Subcutaneous adipose tissue (tissue), 4 donors: ENCODE measurements around the gene BPIFB4. TPM values are rescaled to one million over a fixed set of nuclear protein-coding genes. Genes with fewer than 3 reads are reported as not detected.

Experiments
- CTCF ChIP-seq: fragments of 450-650 bp; IDR thresholded peaks from one replicate; pipeline ENCODE4 v1.5.1; 2016; ENCODE audit warnings: low read depth, mild to moderate bottlenecking, control low read depth, antibody characterized with exemption, moderate library complexity
- total RNA-seq, 4 donors: library from RNA; depleted of rRNA; stranded (reverse); fragments of >200 nt; gene quantifications; one replicate each; pipeline ENCODE4 v1.1.0, GENCODE V29; 2016

BPIFB4 gene
- total RNA-seq, 4 donors from 2014 or later = not detected

DNA sequence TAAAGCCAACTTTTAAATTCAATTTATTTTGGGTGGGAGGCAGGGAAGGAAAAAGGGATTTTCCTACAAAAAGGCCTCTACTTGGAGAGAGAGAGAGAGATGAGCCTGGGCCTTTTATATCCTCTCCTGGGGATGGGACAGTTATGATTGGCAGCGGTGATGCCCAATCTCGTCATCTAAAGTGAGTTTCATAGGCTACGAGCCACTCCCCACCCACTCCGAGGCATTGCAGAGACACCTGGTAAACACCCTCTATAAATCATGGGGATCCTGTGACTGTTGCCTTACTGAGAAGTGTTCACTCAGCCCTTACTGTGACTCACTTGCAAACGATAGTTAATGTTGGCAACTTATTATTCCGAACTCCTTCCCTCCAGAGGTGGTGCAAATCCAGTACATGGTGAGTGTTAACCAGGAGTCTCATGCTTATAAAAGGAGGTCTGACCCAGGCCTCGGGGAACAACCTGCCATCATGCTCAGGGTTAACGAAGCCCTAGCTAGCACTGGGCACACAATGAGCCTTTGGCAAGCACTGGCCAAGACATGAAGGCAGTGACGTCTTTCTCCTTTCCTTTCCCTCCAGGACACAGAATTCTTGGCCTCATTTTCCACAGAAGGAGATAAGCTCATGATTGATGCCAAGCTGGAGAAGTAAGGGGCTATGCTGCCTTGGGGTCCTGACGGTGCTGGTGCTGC, 20.5 kb downstream of the BPIFB4 start:
- TF ChIP-seq CTCF = no peak

DNA sequence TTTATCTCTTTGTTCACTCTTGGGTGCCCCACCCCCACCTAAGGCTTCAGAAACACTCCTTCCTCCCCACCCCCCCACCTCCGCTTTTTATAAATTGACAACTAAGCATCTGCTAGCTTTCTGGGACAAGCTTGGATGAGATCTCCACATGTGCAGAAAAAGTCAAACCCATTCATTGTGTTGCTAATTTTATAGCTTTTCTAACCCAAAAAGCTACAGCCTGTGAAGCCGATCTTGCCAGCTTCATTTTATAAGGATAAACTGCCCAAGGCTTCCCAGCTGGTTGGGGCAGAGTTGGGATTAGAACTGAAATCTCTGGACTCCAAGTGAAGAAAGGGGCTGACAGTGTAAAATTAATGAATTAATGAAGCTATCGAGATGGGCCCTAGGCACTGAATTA, 24.1 kb downstream of the BPIFB4 start:
- TF ChIP-seq CTCF = no peak

GRCh38 chr20:33104336-33104735, 24.9 kb downstream of the BPIFB4 start:
- TF ChIP-seq CTCF = no peak

DNA sequence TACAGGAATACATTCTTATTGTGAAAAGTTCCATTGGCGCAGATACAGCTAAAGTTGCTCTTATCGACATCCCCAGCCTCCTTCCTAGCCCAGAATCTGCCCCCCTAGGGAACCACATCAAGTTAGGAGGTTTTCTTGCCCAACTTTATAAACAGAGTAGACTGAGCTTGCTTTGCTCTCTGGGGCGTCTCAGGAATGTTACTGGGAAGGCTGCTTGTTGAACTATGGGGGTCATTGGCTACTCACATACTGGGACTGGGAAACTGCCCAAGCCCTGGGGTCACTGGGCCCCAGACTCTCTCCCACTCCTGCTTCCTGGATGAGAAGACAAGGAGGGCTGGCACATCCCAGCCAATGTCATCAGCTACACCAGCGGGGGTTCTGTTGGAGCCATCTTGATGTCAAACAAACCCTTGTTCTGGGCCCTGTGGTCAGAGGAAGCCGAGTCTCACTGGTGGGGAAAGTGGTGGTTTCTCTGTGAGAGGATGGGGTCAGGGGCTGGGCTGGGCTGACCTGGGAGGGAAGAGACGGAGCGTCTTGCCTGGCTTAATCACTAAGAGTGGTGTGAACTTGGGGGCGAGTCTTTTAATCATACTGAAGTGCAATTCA, 26.0 kb downstream of the BPIFB4 start:
- TF ChIP-seq CTCF = no peak

- TF ChIP-seq CTCF = no peak
Observed at GRCh38 chr20:33108661-33109060, 29.2 kb downstream of the BPIFB4 start.

DNA sequence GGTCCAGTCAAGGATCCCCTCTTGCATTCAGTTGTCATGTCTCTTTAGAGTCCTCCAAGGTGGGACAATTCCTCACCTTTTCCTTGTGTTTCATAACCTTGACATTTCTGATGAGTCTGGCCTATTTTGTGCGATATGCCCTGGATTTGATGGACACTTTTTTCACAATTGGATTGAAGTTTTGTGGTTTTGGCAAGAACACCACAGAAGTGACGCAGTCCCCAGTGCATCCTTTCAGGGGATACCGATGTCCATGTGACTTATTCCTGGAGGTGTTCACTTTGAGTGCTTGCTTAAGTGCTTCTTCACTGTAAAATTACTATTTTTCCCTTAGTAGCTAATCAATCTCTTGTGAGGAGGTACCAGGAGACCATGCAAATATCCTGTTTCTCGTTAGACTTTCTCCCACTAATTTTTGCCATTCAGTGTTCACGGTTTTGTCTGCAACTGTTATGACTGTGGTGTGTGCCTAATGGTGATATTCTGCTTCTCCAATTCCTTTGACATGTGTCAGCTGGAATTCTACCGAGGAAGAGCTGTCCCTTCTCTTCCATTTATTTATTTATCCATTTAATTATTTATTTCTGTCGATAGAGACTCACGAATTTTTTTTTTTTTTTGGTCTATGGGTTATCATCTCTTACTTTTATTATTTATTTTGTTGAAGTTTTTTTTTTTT, 30.8 kb downstream of the BPIFB4 start:
- no peak for TF ChIP-seq CTCF

DNA sequence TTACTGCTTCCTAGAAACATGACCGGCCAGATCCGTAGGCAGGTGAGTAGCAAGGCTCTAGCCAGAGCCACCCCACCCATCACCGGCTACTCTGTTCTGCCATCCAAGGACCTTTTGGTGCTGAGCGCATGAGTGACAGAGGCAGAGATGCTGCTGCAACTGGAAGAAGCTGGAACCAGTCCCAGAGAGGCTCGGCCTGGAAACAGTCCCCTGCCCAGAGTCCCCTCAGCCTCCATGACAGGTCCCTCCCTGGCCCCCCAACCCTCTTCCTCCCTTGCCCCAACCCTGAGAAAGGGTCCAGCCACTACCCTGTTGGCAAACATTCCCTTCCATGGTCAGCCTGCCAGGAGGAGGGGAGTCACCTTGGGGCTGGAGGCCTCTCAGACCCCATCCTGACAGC, 31.9 kb downstream of the BPIFB4 start:
- no peak for TF ChIP-seq CTCF
